CD4-positive, alpha-beta T cell treated with Interleukin-4 for 4 hours (primary cell): ENCODE data around the gene CDRT4.
"Not testable (repeated sequence)": the region's sequence is repeated elsewhere in the genome, so short reads cannot be mapped to it uniquely, and the experiment has no call there.

ENCODE experiments used
- DNase-seq: peaks from one replicate; pipeline ENCODE4 v3.0.0-alpha.2; 2020

CDRT4 gene

GRCh38 chr17:15467592-15467991 is at the start of gene CDRT4:
TSS of gene CDRT4 (minus strand) at chr17:15467621. CDS start at chr17:15440238, 27,383 bp downstream.
- no peak for DNase-seq

DNA sequence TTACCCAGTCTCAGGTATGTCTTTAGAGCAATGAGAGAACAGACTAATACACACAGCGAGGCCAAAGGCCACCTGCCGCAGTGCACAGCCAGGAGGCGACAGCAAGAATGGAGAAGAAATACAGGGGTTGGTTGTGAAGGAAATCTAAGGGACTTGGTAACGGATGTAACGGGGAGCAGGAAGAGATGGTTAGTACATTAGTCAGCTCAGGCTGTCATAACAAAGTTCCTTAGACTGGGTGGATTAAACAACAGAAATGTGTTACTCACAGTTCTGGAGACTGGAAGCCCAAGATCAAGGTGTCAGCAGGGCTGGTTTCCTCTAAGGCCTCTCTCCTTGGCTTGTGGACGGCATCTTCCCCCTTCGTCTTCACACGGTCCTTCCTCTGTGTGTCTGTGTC is 48.7 kb upstream of the CDRT4 start:
- DNase-seq, result no peak

DNA sequence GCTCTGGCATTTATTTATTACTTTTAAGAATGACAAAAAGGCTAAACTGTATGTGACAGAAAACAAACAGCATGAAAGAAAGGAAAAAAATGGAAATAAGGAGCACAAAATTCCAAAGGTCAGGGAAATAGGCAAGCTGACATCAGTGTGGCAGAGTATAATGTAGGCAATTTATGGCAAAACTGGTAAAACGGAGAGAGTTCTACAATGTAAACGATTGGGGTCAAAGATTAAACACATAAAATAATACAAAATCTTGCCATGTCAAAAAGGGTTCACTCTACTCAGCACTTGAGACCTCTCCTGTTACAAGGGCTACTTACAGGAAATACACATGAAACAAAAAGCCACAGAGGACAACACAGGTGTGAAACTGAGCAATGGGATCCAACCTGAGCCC is 47.0 kb upstream of the CDRT4 start:
- DNase-seq, result no peak

- DNase-seq, result no peak
These were observed 46.5 kb upstream of the CDRT4 start for GRCh38 chr17:15513856-15514459.

DNA sequence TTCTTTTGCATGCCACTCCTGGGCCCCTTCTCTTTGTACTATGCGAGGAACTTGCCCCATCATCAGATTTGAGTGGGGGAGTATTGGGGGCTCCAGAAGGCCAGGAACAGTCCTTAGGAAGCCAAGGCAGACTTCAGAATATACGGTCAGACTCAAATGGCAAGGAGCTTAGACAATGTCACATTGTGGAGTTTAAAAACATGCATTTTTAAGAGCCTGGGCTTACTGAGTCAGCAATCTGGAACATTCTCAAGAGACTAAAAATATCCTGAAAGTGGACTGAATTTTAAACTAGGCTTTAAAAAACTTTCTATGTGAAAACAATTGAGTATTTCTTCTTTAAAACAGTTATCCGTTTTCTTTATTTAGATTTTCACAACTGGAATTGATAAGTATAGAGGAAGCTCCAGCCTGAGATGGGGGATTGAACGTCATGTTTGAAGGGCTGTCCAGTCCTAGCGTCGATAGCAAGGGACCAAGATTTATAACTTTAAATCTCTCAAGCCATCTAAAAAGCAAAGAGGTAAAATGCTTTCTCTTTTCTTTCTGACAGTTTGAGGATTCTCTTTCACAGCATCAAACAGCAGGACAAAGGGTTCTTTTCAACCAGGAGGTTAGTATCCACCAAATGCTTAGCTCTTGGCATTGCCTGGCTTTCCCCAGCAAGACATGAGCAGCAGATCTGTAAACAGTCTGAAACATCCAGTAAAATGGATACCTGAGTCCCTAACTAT is 45.8 kb upstream of the CDRT4 start:
- no peak for DNase-seq

DNA sequence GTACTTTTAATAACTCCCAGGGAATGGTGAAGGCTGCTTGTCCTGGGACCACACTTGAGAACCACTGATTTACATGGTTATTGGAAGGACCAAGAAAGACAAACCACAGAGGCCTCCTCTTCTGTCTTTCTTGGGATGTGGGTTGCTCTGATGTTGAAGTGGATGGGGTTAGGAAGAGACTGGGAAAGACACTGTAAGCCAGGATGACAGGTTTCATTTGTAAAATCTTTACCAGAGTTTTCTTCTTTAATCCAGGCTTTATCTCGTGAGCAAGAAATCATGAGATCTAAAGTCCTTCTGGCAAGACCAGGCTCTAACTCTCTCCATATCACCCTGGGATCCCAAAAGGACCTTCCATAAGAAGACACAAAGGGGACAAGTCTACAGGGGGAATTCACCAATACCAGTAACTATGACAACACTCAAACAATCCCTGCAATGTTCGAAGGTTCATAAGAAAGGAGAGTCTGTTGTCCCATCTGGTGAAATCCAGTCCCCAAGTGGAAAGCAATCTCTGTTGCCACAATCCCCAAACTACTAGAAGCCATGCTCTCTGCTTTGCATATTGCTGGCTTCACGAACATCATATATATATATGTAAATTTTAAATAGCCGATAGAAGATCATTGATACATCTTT is 44.8 kb upstream of the CDRT4 start:
- no peak for DNase-seq

GRCh38 chr17:15511142-15511541 is 43.7 kb upstream of the CDRT4 start:
- DNase-seq, result no peak

DNA sequence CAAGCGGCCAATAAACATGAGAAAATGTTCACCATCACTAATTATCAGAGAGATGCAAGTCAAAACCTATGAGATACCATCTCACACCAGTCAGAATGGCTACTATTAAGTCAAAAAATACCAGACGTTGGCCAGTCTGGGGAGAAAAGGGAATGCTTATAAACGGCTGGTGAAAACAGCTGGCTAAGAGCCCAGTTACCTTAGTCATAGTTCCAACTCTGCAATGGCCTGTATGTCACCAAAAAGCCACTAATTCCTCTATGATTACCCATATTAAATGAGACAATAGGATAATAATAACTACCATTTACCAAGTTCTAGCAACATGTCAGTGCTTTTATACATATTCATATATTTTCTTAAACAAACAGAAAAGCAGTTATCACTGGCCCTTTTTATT is 42.9 kb upstream of the CDRT4 start:
- no peak for DNase-seq

DNA sequence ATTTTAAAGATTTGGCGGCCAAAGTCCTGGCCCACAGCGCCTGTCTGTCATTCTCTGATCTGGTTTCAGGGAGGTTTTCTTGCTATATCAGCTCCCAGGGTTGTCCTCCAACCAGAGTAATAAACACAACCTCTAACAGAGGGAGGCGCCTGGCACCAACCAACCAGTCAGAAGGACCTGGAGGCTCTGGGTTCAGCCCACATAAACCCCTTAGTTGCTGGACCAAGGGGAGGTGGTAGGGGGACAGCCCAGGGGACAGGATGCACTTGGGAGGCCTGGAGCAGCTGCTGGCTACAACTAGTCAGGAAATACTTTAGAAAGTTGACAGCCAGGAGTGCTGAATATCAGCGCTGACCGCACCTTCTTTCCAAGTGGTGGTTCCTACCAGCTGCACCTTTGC is 41.7 kb upstream of the CDRT4 start:
- DNase-seq, result no peak

DNA sequence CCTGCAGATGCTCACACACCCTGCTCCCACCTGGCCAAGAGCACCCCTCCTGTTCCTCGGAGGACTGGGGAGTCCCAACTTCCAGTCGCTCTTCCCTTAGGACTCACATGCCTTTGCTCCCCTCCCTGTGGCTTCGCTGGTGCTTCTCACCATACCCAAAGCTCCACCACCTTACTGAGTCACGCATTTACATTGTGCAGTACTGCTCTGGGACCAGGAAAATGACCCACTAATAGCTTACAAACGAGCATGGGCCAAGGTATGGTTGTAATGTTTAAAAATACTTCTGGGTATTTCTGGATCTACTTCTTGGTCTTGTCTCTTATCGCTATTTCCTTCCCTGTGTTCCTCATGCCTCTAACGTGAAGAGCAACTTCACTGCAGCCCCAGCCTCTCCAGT is 41.0 kb upstream of the CDRT4 start:
- DNase-seq, result no peak

- DNase-seq, result no peak
These were observed 40.5 kb upstream of the CDRT4 start for GRCh38 chr17:15507896-15508295.

DNA sequence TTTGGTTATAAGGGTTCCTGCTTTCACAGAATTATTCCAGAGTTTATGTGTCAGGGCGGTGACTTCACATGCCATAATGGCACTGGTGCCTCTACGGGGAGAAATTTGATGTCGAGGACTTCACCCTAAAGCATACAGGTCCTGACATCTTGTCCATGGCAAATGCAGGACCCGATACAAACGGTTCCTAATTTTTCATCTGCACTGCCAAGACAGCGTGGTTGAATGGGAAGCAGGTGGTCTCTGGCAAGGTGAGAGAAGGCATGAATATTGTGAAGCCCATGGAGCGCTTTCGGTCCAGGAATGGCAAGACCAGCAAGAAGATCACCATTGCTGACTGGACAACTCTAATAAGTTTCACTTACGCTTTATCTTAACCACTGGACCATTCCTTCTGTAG is 39.6 kb upstream of the CDRT4 start:
- no peak for DNase-seq

- not testable (repeated sequence) for DNase-seq
These were observed 38.3 kb upstream of the CDRT4 start for GRCh38 chr17:15505708-15506107.

DNA sequence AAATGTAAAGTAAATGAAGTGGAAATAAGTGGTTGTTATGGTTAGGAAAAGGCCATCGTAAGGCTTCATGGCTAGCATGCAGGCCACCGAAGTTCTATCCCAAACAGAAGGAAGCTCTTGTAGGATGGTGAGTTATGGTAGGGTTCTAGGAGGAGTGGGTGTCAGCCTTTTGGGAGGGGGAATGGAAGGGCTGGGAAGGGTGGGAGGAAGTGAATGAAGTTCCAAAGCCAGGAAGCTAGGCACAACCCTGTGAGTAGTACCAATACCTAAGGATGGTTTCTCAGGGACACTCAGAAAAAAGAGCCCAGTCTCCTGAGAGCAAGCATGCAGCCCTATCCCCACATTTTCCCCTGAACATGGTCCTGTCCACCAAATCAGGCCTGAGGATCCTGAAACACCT is 36.3 kb upstream of the CDRT4 start:
- DNase-seq, result no peak

- peak; percentile 35 for DNase-seq
These were observed 35.1 kb upstream of the CDRT4 start for GRCh38 chr17:15502369-15503112.

- no peak for DNase-seq
These were observed 34.4 kb upstream of the CDRT4 start for GRCh38 chr17:15501793-15502192.

DNA sequence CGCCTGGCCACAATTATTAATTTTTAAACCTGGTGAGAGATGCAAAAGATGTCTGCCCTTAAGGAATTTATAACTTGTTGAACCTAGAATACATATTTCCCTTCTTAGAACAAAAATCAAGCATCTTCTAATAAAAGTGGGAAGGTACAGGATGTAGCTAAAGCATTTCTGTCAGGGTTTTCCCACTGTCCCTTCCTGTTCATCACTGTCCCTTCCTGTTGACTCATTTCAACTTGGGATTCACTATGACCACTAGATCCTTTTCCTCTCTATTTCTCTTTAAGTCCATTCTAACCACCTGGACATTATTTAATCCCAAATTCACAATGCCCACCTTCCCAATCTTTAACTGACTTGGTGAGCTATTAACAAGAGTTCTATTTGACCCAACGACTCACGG is 33.9 kb upstream of the CDRT4 start:
- DNase-seq, result no peak

DNA sequence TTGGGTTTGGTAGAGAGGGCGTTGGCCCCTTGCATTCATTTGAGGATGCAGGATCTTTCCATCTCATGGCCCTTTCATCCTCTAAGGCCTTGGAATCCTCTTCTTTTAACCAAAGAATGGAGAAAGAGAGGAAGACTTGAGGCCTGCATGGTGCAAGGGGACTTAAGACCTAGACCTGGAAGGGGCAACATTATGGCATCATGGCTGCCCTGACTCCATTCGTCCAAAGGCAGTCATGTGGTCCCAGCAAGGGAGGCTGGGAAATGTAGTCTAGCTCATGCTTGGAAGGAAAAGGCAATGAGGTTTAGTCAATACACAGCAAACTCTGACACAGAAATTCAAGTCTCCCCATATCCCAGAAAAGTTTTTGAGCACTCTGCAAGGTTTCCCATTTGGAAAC is 30.7 kb upstream of the CDRT4 start:
- DNase-seq, result no peak

DNA sequence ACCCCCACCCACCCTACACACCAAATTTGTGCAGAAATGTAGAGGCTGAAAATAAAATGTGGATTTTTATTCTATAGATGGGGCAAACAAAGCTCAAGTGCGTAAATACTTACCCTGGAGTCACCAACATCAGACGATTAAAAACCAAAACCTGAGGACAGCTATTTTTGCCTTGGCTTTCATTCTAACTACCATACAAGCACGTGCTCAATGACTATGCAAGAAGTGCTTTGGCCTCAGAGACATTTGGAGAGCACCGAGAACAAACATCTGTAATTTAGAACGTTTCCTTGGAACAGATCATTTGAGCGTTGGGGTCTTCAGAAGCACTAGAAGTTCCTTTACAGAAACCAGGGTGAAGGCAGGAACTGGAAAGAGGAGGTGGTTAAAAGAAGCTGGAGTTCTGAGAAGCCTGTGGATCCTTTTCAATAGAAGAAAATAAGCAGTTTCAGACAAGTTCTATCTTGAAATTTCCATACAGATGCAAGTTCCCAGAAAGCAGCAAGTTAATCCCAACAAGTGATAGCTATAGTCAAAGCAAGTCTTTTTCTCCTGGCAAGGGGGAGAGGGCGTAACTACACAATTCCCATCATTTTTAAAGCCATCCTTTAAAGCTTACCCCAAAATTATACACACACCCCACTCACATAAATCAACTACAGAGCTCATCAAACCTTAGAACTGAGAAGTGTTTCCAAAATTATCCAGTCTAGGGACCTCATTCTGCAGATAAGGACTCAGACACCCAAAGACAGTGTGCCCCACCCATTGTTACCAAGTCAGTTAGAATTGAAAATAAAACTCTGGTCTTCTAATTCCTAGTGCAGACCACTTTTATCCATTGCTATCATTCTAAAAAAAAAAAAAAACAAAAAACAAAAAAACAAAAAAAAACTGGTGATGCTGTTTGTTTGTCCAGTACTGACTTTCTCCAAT is 29.6 kb upstream of the CDRT4 start:
- no peak for DNase-seq

DNA sequence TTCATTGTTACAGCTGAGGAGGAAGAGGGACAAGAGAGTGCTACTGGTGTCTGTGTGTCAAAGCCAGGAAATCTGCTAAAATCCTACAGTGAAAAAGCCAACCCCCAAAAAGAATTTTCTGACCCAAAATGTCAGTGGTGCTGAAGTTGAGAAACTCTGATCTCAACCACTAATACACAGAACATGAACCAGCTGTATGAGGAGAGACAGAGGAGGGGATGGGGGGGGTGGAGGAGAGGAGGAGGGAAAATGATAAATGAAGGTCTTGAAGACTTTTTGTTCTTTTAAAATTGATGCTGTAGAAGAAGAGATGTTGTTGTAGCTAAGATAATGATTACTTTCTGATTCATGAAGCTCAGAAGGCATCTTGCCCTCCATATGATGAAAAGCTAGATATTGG is 27.4 kb upstream of the CDRT4 start:
- DNase-seq, result no peak

GRCh38 chr17:15493693-15494035 is 26.2 kb upstream of the CDRT4 start:
- DNase-seq, result no peak

- DNase-seq, result no peak
These were observed 25.6 kb upstream of the CDRT4 start for GRCh38 chr17:15492791-15493692.
